Measurements from ENCODE around the gene SFXN2.

SFXN2 gene

DNA sequence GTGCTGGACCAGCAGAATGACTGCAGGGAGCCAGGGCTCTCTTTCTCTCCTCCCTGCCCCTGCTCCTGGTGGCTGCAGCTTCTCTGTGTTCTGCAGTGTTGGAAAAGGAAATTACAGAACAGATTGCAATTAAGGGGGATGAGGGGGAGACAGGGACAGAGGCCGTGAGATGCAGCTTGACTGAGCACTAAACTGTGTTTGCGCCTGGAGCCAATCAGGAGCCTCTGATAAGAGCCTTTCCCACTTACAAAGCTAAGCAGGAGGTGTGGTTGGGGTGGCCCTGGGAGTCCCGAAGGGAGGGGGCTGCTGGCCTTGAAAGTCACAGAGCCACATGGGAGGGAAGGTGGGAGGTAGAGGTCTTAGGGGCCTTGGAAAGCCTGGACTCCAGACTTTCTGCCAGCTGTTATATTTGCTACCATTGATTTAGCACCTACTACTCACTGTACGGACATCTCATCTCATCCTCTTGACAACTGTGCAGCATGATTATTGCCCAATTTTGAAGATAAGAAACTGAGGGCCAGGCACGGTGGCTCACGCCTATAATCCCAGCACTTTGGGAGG is 43.5 kb upstream of the SFXN2 start:
- TF ChIP-seq, protein P1, sequence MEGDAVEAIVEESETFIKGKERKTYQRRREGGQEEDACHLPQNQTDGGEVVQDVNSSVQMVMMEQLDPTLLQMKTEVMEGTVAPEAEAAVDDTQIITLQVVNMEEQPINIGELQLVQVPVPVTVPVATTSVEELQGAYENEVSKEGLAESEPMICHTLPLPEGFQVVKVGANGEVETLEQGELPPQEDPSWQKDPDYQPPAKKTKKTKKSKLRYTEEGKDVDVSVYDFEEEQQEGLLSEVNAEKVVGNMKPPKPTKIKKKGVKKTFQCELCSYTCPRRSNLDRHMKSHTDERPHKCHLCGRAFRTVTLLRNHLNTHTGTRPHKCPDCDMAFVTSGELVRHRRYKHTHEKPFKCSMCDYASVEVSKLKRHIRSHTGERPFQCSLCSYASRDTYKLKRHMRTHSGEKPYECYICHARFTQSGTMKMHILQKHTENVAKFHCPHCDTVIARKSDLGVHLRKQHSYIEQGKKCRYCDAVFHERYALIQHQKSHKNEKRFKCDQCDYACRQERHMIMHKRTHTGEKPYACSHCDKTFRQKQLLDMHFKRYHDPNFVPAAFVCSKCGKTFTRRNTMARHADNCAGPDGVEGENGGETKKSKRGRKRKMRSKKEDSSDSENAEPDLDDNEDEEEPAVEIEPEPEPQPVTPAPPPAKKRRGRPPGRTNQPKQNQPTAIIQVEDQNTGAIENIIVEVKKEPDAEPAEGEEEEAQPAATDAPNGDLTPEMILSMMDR (IDR thresholded peaks at IDR 0.05; ENCODE audit: low read depth, low read length): no peak
- no peak for DNase-seq (ENCODE audit: extremely low read depth, low read depth)

GRCh38 chr10:102673236-102673818 is 41.1 kb upstream of the SFXN2 start:
- DNase-seq (ENCODE audit: extremely low read depth, low read depth): no peak
- TF ChIP-seq, protein P1 (IDR thresholded peaks at IDR 0.05; ENCODE audit: low read depth, low read length): no peak

DNA sequence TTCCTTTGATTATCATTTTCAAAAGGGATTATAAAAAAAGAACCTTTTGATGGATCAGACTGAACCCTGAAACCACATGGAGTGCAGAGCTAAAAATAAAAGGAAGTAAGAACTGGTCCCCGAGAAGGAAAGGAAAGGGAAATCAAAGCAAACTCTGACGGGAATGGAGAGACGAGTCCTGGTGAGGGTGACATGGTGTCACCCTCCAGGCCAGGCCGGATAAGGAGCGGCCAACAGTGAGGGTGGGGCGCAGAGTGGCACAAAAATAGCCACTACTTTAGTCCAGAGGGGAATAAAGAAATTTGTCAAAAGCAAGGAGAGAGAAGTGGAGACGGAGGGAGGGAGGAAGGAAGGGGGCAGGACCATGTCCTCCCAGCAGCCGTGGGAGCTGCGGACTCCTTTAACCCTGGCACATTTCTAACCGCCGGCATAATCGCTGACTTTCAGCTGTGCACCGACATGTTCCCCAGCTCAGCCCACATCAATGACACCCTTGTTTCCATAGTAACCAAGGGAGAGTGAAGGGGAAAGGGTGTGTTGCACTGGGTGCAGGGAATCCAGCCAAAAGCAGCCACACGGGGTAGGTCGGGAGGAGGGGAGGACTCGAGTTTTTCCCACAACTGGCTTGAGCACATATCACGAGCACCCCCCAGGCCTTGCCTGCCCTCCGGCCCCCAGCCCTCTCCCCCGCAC is 40.5 kb upstream of the SFXN2 start:
- no peak for DNase-seq (ENCODE audit: extremely low read depth, low read depth)
- TF ChIP-seq, protein P1 (IDR thresholded peaks at IDR 0.05; ENCODE audit: low read depth, low read length): no peak

DNA sequence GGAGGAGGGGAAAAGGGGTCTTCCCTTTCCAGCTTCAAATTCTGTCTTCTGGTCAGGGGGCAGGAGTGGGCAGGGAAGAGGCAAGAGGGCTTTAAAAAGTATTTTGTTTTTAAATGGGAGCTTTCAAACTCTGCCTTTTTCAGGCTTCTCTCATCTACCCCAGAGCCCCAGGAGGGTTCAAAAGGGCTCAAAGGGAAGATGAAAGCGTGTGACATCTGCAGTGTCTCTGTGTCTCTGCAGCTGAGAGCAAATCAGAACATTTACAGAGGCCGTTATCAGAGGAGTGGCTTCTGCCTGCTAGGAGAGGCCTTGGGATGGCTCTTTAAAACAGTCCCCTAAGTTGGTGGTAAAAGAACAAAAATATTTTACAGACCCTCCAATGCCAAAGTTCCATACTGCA is 39.9 kb upstream of the SFXN2 start:
- no peak for DNase-seq (ENCODE audit: extremely low read depth, low read depth)
- TF ChIP-seq, protein P1 (IDR thresholded peaks at IDR 0.05; ENCODE audit: low read depth, low read length): no peak

- TF ChIP-seq, protein P1 (IDR thresholded peaks at IDR 0.05; ENCODE audit: low read depth, low read length): no peak
- DNase-seq (ENCODE audit: extremely low read depth, low read depth): no peak
Measured at GRCh38 chr10:102675011-102675665, 39.3 kb upstream of the SFXN2 start.

DNA sequence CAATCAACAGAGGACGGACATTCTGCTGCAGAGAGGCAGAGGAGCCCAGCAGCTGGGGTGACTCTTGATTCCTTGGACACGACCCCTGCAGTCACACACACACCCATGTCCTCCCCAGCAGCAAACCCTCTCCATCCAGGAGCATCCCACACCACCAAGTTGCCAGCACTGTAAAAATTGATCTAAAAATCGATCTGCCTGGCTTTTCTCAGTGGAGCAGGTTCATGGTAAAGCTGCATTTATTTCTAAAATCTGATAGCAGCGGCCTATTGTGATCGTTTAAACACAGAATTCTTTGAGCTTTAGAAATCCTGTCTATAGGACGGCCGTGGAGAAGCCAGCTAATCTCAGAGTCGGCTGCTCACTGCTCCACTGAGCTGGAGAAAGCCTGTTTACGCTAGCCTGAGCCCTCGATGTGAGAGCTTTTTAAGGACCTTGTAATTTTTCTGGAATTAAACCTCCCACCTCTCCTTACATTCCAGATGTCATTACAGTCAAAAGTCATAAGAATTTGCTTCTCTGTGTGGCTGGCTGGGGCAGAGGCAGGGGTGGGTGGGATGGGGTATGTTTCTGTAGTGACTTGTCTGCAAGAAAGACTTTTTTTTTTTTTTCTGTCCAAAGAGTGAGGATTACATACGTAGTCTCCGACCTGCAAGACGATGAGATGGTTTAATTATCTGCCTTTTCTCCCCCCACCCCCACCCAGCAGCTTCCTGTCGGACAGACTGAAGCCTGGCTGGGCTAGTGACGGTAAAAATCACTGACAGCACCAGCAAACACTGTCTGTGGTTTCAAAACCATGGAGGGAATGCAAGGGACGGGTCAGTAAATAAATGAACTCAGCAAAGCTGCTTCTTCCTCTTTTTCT is 38.5 kb upstream of the SFXN2 start:
- TF ChIP-seq, protein P1 (IDR thresholded peaks at IDR 0.05; ENCODE audit: low read depth, low read length): no peak
- peak; percentile 88 for DNase-seq (ENCODE audit: extremely low read depth, low read depth)
